ENCODE data around the gene NDUFA1.
"Not testable (repeated sequence)": the region's sequence is repeated elsewhere in the genome, so short reads cannot be mapped to it uniquely, and the experiment has no call there.

- TF ChIP-seq EP300, POLR2AphosphoS5 (IDR thresholded peaks at IDR 0.05): not testable (repeated sequence)
- TF ChIP-seq, protein P1, sequence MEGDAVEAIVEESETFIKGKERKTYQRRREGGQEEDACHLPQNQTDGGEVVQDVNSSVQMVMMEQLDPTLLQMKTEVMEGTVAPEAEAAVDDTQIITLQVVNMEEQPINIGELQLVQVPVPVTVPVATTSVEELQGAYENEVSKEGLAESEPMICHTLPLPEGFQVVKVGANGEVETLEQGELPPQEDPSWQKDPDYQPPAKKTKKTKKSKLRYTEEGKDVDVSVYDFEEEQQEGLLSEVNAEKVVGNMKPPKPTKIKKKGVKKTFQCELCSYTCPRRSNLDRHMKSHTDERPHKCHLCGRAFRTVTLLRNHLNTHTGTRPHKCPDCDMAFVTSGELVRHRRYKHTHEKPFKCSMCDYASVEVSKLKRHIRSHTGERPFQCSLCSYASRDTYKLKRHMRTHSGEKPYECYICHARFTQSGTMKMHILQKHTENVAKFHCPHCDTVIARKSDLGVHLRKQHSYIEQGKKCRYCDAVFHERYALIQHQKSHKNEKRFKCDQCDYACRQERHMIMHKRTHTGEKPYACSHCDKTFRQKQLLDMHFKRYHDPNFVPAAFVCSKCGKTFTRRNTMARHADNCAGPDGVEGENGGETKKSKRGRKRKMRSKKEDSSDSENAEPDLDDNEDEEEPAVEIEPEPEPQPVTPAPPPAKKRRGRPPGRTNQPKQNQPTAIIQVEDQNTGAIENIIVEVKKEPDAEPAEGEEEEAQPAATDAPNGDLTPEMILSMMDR (IDR thresholded peaks at IDR 0.05) = not testable (repeated sequence)
Measured at GRCh38 chrX:119824221-119824620, 47.4 kb upstream of the NDUFA1 start.

All from sigmoid colon (tissue), 4 donors.